Left lung (tissue), 10 donors: Measurements from ENCODE around the gene RPP30. TPM values are rescaled to one million over a fixed set of nuclear protein-coding genes. Genes with fewer than 3 reads are reported as not detected.
A peak's percentile ranks its signal among the peaks of the same experiment; 100 is the strongest.
"Not testable (repeated sequence)": the region's sequence is repeated elsewhere in the genome, so short reads cannot be mapped to it uniquely, and the experiment has no call there.

ENCODE experiments used
- ATAC-seq: fragments of 200-7000 bp; cut with Tn5 transposase; one replicate; pipeline ENCODE4 v1.9.1; 2020; ENCODE audit warnings: moderate library complexity
- DNase-seq, 4 donors: peaks; one replicate each; pipeline ENCODE4 v3.0.0-alpha.2; 2013 to 2020
- H3K27ac ChIP-seq, 2 donors: fragments of 200-600 bp; sonication (generic) in 1 of 2; one replicate each; pipeline versions ENCODE4 v1.5.0 to v1.8.0; 2020 to 2021
- H3K27me3 ChIP-seq, 2 donors: fragments of 200-600 bp; sonication (generic) in 1 of 2; one replicate each; pipeline versions ENCODE4 v1.5.0 to v1.8.0; 2020 to 2021
- H3K36me3 ChIP-seq, 2 donors: fragments of 200-600 bp; sonication (generic) in 1 of 2; one replicate each; pipeline versions ENCODE4 v1.5.0 to v1.8.0; 2020 to 2021
- H3K4me1 ChIP-seq, 2 donors: fragments of 200-600 bp; one replicate each; pipeline ENCODE4 v1.8.0; 2021
- H3K4me3 ChIP-seq, 2 donors: fragments of 200-600 bp; sonication (generic) in 1 of 2; one replicate each; pipeline versions ENCODE4 v1.5.0 to v1.8.0; 2020 to 2021; ENCODE audit warnings: mild to moderate bottlenecking in 1 of 2
- H3K9me3 ChIP-seq, 2 donors: fragments of 200-600 bp; sonication (generic) in 1 of 2; one replicate each; pipeline versions ENCODE4 v1.5.0 to v1.8.0; 2020 to 2021
- CTCF ChIP-seq, 2 donors: fragments of 200-600 bp; sonication (generic) in 1 of 2; IDR thresholded peaks; one replicate each; pipeline versions ENCODE4 v1.5.0 to v1.8.0; 2021; ENCODE audit warnings: antibody characterized with exemption in 2 of 2
- intact Hi-C, 2 donors: fragments of 100-400 bp; cut with DNase I; formaldehyde crosslinking; loops; one replicate each; pipeline versions ENCODE4 v1.11.2 to v1.14.2; 2022
- polyA plus RNA-seq, 6 donors: library from polyadenylated mRNA; unstranded; fragments of 120-200 nt; gene quantifications; one replicate each; pipeline ENCODE4 v1.2.1, GENCODE V29; 2013; ENCODE audit not compliant: insufficient read length in 6 of 6
- total RNA-seq, 2 donors: library from RNA; stranded (reverse); fragmentation: NEBNext Ultra II Directional; extraction: Animal tissue kit (Norgen Biotek cat#: 25700); gene quantifications; one replicate each; pipeline ENCODE4 v1.2.1, GENCODE V29; 2021
- donor health status: DM: no; HTN: yes; CAD: no.
- donor health status: DM: no; HTN: no; CAD: no.

RPP30 gene
- total and polyA plus RNA-seq, 8 donors = 26.3 to 60.6 (median 52.3) TPM

- intact Hi-C loops = no loop called here
- H3K9me3 ChIP-seq = peaks cover 0 to 5% of the 10 kb centered on the region in 2 donors
- peak overlapping the region; percentile 69 to 85 for H3K4me3 ChIP-seq
- H3K27ac ChIP-seq = no peak overlapping the region
- ATAC-seq (no peak), DNase-seq (no peak)
- H3K36me3 ChIP-seq = peaks cover 0 to 23% of the 10 kb centered on the region in 2 donors
- peaks cover 0 to 14% of the 10 kb centered on the region in 2 donors for H3K27me3 ChIP-seq
- H3K4me1 ChIP-seq = peaks cover 7 to 31% of the 10 kb centered on the region in 2 donors
- TF ChIP-seq CTCF (IDR thresholded peaks at IDR 0.05) = no peak
Observed at GRCh38 chr10:90872648-90873020, 860 bp downstream of the RPP30 start.

DNA sequence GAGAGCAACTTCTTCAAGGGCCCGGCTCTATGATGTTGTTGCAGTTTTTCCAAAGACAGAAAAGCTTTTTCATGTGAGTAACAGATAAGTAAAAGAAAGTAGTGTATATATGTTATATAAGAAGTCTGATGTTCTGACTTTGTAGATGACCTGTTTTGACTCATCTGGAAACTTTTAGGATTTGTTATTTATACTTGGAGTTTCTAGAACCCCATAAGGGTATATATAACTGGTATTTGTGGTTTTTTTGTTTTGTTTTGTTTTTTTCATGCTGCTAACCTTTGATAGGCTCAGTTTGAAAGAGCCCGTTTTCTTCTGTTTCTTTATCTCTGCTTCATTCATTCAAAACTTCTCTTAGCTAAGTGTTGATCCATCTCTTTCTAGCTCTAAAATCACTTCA lies 7.3 kb downstream of the RPP30 start:
- peaks cover 0 to 66% of the 10 kb centered on the region in 2 donors for H3K36me3 ChIP-seq
- ATAC-seq (no peak), DNase-seq (no peak)
- intact Hi-C loops = no loop called here
- no peaks in the 10 kb centered on the region for H3K27me3 ChIP-seq
- no peak overlapping the region for H3K4me3 ChIP-seq
- no peak for TF ChIP-seq CTCF (IDR thresholded peaks at IDR 0.05)
- no peaks in the 10 kb centered on the region for H3K9me3 ChIP-seq
- H3K4me1 ChIP-seq = peaks cover 0 to 6% of the 10 kb centered on the region in 2 donors
- H3K27ac ChIP-seq = no peak overlapping the region

GRCh38 chr10:90880059-90880719 lies 8.4 kb downstream of the RPP30 start:
- ATAC-seq (peak; percentile 41), DNase-seq (peak in 1 of 4 donors; percentile 51)
- peaks cover 0 to 67% of the 10 kb centered on the region in 2 donors for H3K36me3 ChIP-seq
- H3K4me1 ChIP-seq, H3K4me3 ChIP-seq, H3K9me3 ChIP-seq, H3K27me3 ChIP-seq, H3K27ac ChIP-seq, intact Hi-C loops: not testable (repeated sequence)
- peak; percentile 52 to 75 for TF ChIP-seq CTCF (IDR thresholded peaks at IDR 0.05)

GRCh38 chr10:90884431-90884830 lies 12.7 kb downstream of the RPP30 start:
- Histone ChIP-seq H3K4me3 (no peak overlapping the region), H3K9me3 (no peaks in the 10 kb centered on the region), H3K4me1 (no peaks in the 10 kb centered on the region), H3K27ac (peak overlapping the region in 1 of 2 donors; percentile 9), H3K36me3 (peaks cover 0 to 67% of the 10 kb centered on the region in 2 donors), H3K27me3 (no peaks in the 10 kb centered on the region)
- intact Hi-C loops = no loop called here
- DNase-seq (peak in 1 of 4 donors; percentile 11), ATAC-seq (peak; percentile 34)
- no peak for TF ChIP-seq CTCF (IDR thresholded peaks at IDR 0.05)

DNA sequence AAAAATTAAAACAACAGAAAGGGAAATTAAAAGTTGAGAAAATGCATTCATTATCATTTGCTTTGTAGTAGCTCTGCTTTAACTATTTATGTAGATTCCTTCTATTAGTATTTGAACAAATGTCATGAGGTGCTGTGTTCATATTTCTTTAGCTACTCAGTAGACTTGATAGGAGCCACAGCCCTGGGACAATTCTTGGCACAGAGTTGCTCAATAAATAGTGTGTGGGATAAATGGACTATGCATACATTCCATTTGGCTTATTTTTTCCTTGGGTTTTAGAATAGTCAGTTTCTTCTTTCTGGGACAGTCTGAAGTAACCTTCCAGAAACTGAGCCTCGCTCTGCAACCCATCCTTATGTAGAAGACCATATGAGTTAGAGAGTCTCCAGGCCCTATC lies 13.4 kb downstream of the RPP30 start:
- ATAC-seq = peak; percentile 30
- Histone ChIP-seq H3K27ac (no peak overlapping the region), H3K27me3 (no peaks in the 10 kb centered on the region), H3K9me3 (no peaks in the 10 kb centered on the region), H3K4me3 (no peak overlapping the region), H3K36me3 (peaks cover 0 to 67% of the 10 kb centered on the region in 2 donors), H3K4me1 (no peaks in the 10 kb centered on the region)
- TF ChIP-seq CTCF (IDR thresholded peaks at IDR 0.05) = no peak
- no peak for DNase-seq
- intact Hi-C loops = no loop called here
